Measurements from ENCODE around the gene ADIPOR2. TPM values are rescaled to one million over a fixed set of nuclear protein-coding genes. Genes with fewer than 3 reads are reported as not detected.

The ADIPOR2 gene
- total and polyA plus RNA-seq, 10 of the 15 experiments (the other 5 are each of a cell fraction or from before 2014, with no cell fraction given) = 8.6 to 65.0 (median 38.0) TPM

DNA sequence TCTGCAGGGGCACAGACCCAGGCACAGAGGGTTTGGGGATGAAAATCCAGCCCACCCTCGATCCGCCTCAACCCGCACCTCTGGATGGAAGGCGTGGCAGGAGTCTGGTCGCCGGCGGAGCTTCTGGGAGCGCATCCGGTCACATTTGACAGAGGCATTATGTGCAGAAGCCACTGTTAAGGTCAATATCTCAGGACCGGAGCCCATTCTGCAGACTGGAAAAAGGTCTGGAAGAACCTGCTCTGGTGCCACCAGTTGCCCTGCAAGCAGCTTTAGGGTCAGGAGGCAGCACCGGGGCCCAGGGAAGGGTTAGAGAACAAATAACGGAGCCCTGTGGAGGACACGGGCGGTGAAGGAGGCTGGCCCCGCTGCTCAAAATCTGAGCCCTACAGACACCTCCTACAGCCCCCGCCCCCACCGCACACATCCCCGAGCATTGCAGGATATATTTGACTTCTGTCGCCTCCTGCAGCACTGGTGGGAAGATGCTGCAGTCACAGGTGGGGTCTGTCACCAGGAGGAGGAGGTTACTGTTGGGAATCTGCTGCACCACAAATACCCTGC, 104.4 kb downstream of the ADIPOR2 start:
- in situ Hi-C loops (cut with MboI) = no loop called here
- ATAC-seq (no peak), FAIRE-seq (no peak), DNase-seq (ENCODE audit: low read depth, low spot score) (no peak)
- Histone ChIP-seq H3K4me2 (ENCODE audit: control insufficient read depth, insufficient read depth) (peak overlapping the region; percentile 26), H2AFZ (ENCODE audit: control insufficient read depth, low read depth, low read length) (no peak overlapping the region; the same call in 1 of the 2 replicates), H3K27me3 (replicated peaks in 1 of 2; ENCODE audit: control insufficient read depth in 2 of 2, insufficient read depth in 2 of 2, low read length in 1 of 2) (no peaks in the 10 kb centered on the region), H3K27ac (ENCODE audit: control insufficient read depth, insufficient read depth) (no peak overlapping the region), H3K9me3 (replicated peaks; ENCODE audit: control insufficient read depth, insufficient read depth, low read length) (no peaks in the 10 kb centered on the region), H3K4me3 (no peak overlapping the region), H4K20me1 (ENCODE audit: control insufficient read depth, insufficient read depth) (no peaks in the 10 kb centered on the region), H3K79me2 (ENCODE audit: control insufficient read depth, insufficient read depth, low read length) (no peaks in the 10 kb centered on the region; the same call in 1 of the 2 replicates), H3K9ac (ENCODE audit: control insufficient read depth, insufficient read depth, low read length) (no peak overlapping the region), H3K36me3 (ENCODE audit: control insufficient read depth in 2 of 2, insufficient read depth in 2 of 2, low read length in 1 of 2) (no peaks in the 10 kb centered on the region; a peak in 1 of 4 replicates), H3K4me1 (ENCODE audit: control insufficient read depth, insufficient read depth, low read length) (peaks cover 7% of the 10 kb centered on the region)
- 69% methylated on average over 19 of the region's 19 CpGs for WGBS (ENCODE audit: insufficient coverage, insufficient replicate concordance, low lambda C conversion rate, missing lambda C conversion rate)
- ChIA-PET POLR2A (interaction anchor here (1.1 to 1.5 kb wide), 2 partner anchors 145 to 160 kb away, joined by 3 to 6 read pairs; no protein-coding TSS in a partner anchor), SMC1A (ENCODE audit: uncharacterized antibody, unreplicated experiment) (interaction anchor here (1.0 to 7.6 kb wide), 6 partner anchors 27 to 241 kb away, joined by 3 to 109 read pairs (median 5); no protein-coding TSS in a partner anchor), CTCF (interaction anchor here (0.7 to 9.5 kb wide), 7 partner anchors 28 to 241 kb away, joined by 3 to 434 read pairs (median 4); no protein-coding TSS in a partner anchor), RAD21 (ENCODE audit: unreplicated experiment) (interaction anchor here (0.7 to 6.5 kb wide), 5 partner anchors 130 to 239 kb away, joined by 3 to 69 read pairs (median 3); no protein-coding TSS in a partner anchor)
- no peak for TF ChIP-seq NFIC (IDR thresholded peaks at IDR 0.05; ENCODE audit: low read depth, low read length)
- no peak for TF ChIP-seq TAF1 (IDR thresholded peaks at IDR 0.05; ENCODE audit: borderline replicate concordance, low read depth, low read length)
- TF ChIP-seq ASH2L (IDR thresholded peaks at IDR 0.05; ENCODE audit: borderline replicate concordance, low read depth) = no peak
- TF ChIP-seq ZNF207 (IDR thresholded peaks at IDR 0.05; ENCODE audit: borderline replicate concordance) = no peak
- TF ChIP-seq GATAD2B (conservative IDR thresholded peaks at IDR 0.05; ENCODE audit: low read depth) = no peak
- TF ChIP-seq POU2F2 (IDR thresholded peaks at IDR 0.05; ENCODE audit: borderline replicate concordance, low read depth, low read length) = no peak
- no peak for TF ChIP-seq RUNX3 (IDR thresholded peaks at IDR 0.05; ENCODE audit: low read length)
- TF ChIP-seq SIN3A (IDR thresholded peaks at IDR 0.05; ENCODE audit: low read depth, low read length) = no peak
- TF ChIP-seq, protein P1, sequence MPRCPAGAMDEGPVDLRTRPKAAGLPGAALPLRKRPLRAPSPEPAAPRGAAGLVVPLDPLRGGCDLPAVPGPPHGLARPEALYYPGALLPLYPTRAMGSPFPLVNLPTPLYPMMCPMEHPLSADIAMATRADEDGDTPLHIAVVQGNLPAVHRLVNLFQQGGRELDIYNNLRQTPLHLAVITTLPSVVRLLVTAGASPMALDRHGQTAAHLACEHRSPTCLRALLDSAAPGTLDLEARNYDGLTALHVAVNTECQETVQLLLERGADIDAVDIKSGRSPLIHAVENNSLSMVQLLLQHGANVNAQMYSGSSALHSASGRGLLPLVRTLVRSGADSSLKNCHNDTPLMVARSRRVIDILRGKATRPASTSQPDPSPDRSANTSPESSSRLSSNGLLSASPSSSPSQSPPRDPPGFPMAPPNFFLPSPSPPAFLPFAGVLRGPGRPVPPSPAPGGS (IDR thresholded peaks at IDR 0.05; ENCODE audit: borderline replicate concordance, insufficient read depth, low read depth, low read length, poor library complexity, severe bottlenecking) = no peak
- TF ChIP-seq, protein P2, sequence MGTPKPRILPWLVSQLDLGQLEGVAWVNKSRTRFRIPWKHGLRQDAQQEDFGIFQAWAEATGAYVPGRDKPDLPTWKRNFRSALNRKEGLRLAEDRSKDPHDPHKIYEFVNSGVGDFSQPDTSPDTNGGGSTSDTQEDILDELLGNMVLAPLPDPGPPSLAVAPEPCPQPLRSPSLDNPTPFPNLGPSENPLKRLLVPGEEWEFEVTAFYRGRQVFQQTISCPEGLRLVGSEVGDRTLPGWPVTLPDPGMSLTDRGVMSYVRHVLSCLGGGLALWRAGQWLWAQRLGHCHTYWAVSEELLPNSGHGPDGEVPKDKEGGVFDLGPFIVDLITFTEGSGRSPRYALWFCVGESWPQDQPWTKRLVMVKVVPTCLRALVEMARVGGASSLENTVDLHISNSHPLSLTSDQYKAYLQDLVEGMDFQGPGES (IDR thresholded peaks at IDR 0.05) = no peak
- TF ChIP-seq SPI1 (IDR thresholded peaks at IDR 0.05; ENCODE audit: borderline replicate concordance, insufficient read depth, low read depth, low read length) = no peak
- no peak for TF ChIP-seq ZBED1 (IDR thresholded peaks at IDR 0.05; ENCODE audit: borderline replicate concordance)
- no TSS peak for BruUV-seq (replicated peaks)
- intact Hi-C loops (cut with micrococcal nuclease; ENCODE audit: unreplicated experiment) = loop anchor here (5.0 to 10.0 kb wide), 2 partner anchors 489 to 787 kb away; no protein-coding TSS in a partner anchor

Measured in GM12878 (cell line).